Ovary (tissue), 9 donors: ENCODE data around the gene HOXB9. TPM values are rescaled to one million over a fixed set of nuclear protein-coding genes. Genes with fewer than 3 reads are reported as not detected.
A peak's percentile ranks its signal among the peaks of the same experiment; 100 is the strongest.

Experiments
- DNase-seq, 5 donors: peaks; one replicate each; pipeline ENCODE4 v3.0.0-alpha.2; 2019 to 2020
- H3K27ac ChIP-seq, 2 donors: fragments of 200-600 bp; one replicate each; pipeline versions ENCODE4 v1.5.1 to v1.8.0; 2019 to 2022
- H3K27me3 ChIP-seq: fragments of 200-600 bp; one replicate; pipeline ENCODE4 v1.8.0; 2022
- H3K36me3 ChIP-seq: fragments of 200-600 bp; sonication (generic); one replicate; pipeline ENCODE4 v1.5.1; 2019
- H3K4me1 ChIP-seq: one replicate; pipeline ENCODE4 v1.8.1; 2013; ENCODE audit warnings: mild to moderate bottlenecking, moderate library complexity; ENCODE audit not compliant: insufficient read depth
- H3K4me3 ChIP-seq: fragments of 200-600 bp; sonication (generic); one replicate; pipeline ENCODE4 v1.5.1; 2017
- H3K9me3 ChIP-seq, 2 donors: fragments of 200-600 bp in 1 of 2; sonication (generic) in 1 of 2; one replicate each; pipeline versions ENCODE4 v1.5.1 to v1.8.1; 2013 to 2019; ENCODE audit warnings: mild to moderate bottlenecking in 1 of 2, moderate library complexity in 1 of 2
- EP300 ChIP-seq: sonication (generic); formaldehyde crosslinking; IDR thresholded peaks from one replicate; pipeline ENCODE4 v1.6.1; 2017; ENCODE audit warnings: antibody characterized with exemption
- POLR2A ChIP-seq: fragments of 450-650 bp; IDR thresholded peaks from one replicate; pipeline ENCODE4 v1.6.1; 2017; ENCODE audit warnings: antibody characterized with exemption, mild to moderate bottlenecking, moderate library complexity
- WGBS, 3 donors: extraction: QIAGEN DNeasy Blood & Tissue Kit in 1 of 3; methylation state at CpG; one replicate each; pipeline versions ENCODE4 v1.1.5 to v1.1.7; 2013 to 2017; 5-methylcytosine and 5-hydroxymethylcytosine counted together
- intact Hi-C, 4 donors: fragments of 100-400 bp; cut with DNase I; formaldehyde crosslinking; loops; one replicate each; pipeline versions ENCODE4 v1.11.0 to v1.15.1; 2022 to 2023
- microRNA counts: library from miRNA; unstranded; fragments of <30 nt; microRNA quantifications from one replicate; lab custom pipeline; 2016
- microRNA-seq, 3 donors: library from miRNA; unstranded; fragments of <30 nt; microRNA quantifications; one replicate each; pipeline versions ENCODE4 to v1.2.0, GENCODE V29; 2019 to 2020
- polyA plus RNA-seq, 2 donors: library from polyadenylated mRNA; stranded (reverse); fragments of 200-250 nt in 1 of 2; fragments of 350-450 nt in 1 of 2; fragmentation: Illumina TruSeq in 1 of 2; extraction: RNeasy Lipid Tissue Mini Kit (QIAGEN cat#74804) in 1 of 2; gene quantifications; one replicate each; pipeline ENCODE4 v1.2.3, GENCODE V29; 2013 to 2014
- small RNA-seq: library from RNA; depleted of rRNA; stranded (forward); fragments of <200 nt; gene quantifications from one replicate; pipeline ENCODE3, GENCODE V24; 2016
- total RNA-seq, 7 donors: library from RNA; depleted of rRNA in 2 of 7; stranded (reverse); fragments of >200 nt in 2 of 7; fragmentation: NEBNext Ultra II Directional in 3 of 7; extraction: Animal tissue kit (Norgen Biotek cat#: 25700) in 3 of 7; gene quantifications; one replicate each; pipeline versions ENCODE4 v1.1.0 to v1.2.4, GENCODE V29; 2016 to 2023
- TF ChIP-seq, protein P1 (sequence below), 3 donors: fragments of 450-650 bp in 2 of 3; fragments of 200-600 bp in 1 of 3; IDR thresholded peaks; one replicate each; pipeline versions ENCODE4 v1.5.1 to v1.8.0; 2016 to 2022; ENCODE audit warnings: antibody characterized with exemption in 3 of 3, mild to moderate bottlenecking in 1 of 3
- donor health status: DM: no; HTN: no; CAD: no; lungs with moderate emphysema.
- donor health status: DM: no; HTN: no; CAD: no.
- donor health status: Bipolar disorder and iron deficiency.
- donor health status: DM: yes; HTN: yes; CAD: no.
- donor health status: DM: no; HTN: no; CAD: no.
- donor health status: DM: yes; HTN: yes; CAD: no.

The HOXB9 gene
- total and polyA plus RNA-seq, 9 donors: 0.10 to 0.36 (median 0.12) TPM; not detected in 4

DNA sequence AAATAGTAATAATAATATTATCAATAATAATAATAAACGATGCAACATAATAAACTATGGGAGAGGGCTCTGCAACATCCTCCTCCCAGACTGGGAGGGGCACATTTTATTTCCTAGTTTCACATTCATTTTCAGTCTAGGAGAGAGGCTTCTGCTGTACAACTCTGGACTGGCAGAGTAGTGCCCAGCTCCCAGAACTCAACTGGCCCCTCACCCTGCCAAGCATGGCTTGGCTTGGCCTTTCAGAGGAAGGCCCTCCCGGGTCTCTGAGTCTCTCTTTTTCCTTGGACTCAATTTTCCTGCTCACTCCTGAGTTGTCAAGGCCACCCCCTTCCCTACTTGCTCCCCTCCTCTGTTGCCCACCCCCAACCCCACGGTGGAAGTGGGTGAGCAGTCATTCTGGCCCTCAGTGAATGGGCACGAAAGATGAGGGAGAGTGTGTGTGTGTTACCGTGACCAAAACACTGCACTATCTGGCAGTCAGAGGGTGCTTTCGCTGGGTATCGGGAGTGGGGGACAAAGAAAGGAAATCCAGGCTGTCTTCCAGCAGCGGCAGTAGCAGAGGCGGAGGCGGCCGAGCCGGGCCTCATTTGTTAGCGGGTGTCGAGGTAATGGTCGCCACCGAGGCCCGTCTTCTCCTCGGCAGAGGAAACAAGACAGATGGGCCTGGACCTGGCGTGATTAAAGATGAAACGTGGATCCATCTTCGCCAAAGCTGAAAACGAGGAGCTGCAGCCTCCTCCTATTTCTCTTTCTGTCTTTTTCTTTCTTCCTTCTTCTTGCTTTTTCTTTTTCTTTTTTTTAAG, 50.3 kb downstream of the HOXB9 start:
- Histone ChIP-seq H3K9me3 (no peaks in the 10 kb centered on the region), H3K4me3 (no peak overlapping the region), H3K4me1 (no peaks in the 10 kb centered on the region), H3K27me3 (no peaks in the 10 kb centered on the region), H3K27ac (no peak overlapping the region), H3K36me3 (no peaks in the 10 kb centered on the region)
- DNase-seq: no peak
- intact Hi-C loops: no loop called here
- WGBS, 3 donors: 18 to 31% (median 18%) methylated on average over 22 of the region's 22 CpGs
- no peak for TF ChIP-seq POLR2A
- TF ChIP-seq, protein P1, sequence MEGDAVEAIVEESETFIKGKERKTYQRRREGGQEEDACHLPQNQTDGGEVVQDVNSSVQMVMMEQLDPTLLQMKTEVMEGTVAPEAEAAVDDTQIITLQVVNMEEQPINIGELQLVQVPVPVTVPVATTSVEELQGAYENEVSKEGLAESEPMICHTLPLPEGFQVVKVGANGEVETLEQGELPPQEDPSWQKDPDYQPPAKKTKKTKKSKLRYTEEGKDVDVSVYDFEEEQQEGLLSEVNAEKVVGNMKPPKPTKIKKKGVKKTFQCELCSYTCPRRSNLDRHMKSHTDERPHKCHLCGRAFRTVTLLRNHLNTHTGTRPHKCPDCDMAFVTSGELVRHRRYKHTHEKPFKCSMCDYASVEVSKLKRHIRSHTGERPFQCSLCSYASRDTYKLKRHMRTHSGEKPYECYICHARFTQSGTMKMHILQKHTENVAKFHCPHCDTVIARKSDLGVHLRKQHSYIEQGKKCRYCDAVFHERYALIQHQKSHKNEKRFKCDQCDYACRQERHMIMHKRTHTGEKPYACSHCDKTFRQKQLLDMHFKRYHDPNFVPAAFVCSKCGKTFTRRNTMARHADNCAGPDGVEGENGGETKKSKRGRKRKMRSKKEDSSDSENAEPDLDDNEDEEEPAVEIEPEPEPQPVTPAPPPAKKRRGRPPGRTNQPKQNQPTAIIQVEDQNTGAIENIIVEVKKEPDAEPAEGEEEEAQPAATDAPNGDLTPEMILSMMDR (IDR thresholded peaks at IDR 0.05): no peak
- no peak for TF ChIP-seq EP300

DNA sequence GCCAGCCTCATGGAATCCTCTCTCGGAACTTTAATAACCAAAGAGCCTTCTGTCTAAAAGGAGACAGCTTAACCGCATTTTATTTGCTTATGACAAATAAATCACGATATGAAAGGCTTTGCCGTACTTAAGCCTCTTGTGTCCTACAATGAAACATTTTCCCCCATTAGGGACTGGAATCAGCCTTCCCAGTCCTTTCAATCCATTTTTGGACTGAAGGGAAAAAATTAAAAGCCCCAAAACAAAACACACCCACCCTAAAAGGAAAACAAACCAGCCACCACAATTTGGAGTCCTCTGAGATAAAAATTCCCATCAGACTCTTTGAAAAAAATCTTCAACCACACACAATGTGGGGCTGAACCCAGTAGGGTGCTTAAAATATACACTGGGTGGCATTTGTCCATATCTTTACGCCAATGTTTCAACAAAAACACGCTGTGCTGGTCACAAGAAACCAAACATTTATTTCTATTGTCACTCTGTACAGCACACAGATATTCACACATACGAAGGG, 51.0 kb downstream of the HOXB9 start:
- no peak for DNase-seq
- H3K4me1 ChIP-seq: no peaks in the 10 kb centered on the region
- intact Hi-C loops: no loop called here
- no peaks in the 10 kb centered on the region for H3K36me3 ChIP-seq
- H3K27ac ChIP-seq: no peak overlapping the region
- no peaks in the 10 kb centered on the region for H3K27me3 ChIP-seq
- H3K4me3 ChIP-seq: no peak overlapping the region
- 24 to 41% (median 26%) methylated on average over 7 of the region's 7 CpGs for WGBS, 3 donors
- no peak for TF ChIP-seq EP300
- TF ChIP-seq, protein P1 (IDR thresholded peaks at IDR 0.05): no peak
- TF ChIP-seq POLR2A: no peak
- H3K9me3 ChIP-seq: no peaks in the 10 kb centered on the region

DNA sequence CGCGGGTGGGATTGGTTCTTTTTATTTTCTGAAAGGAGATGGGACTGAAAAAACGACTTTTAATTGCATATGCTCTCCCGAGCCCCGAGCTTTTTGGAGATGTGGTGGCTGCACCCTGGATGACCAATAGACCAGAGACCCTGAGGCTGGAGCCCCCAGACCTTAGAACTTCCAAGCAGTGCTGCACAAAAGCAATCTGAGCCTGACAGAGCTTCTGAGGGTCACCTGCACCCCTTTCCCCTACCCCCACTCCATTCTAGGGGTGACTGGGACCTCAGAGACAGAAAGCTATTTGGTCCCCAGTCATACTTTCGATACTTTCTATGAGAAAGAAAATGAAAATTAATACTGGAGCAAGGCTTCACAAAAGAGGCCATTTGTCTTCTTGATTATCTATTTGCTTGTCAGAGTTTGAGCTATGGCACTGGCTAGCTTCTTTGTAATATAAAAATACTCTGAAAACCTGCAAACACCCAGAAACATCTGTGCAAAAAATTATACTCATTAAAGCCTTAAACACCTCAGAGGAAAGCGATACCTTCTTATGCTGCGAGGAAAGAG, 51.6 kb downstream of the HOXB9 start:
- H3K36me3 ChIP-seq: no peaks in the 10 kb centered on the region
- H3K9me3 ChIP-seq: no peaks in the 10 kb centered on the region
- no peak overlapping the region for H3K27ac ChIP-seq
- intact Hi-C loops: no loop called here
- 10 to 26% (median 19%) methylated on average over 8 of the region's 8 CpGs for WGBS, 3 donors
- no peaks in the 10 kb centered on the region for H3K4me1 ChIP-seq
- H3K27me3 ChIP-seq: no peaks in the 10 kb centered on the region
- DNase-seq: no peak
- H3K4me3 ChIP-seq: no peak overlapping the region
- TF ChIP-seq POLR2A (no peak), EP300 (no peak)
- TF ChIP-seq, protein P1 (IDR thresholded peaks at IDR 0.05): no peak

DNA sequence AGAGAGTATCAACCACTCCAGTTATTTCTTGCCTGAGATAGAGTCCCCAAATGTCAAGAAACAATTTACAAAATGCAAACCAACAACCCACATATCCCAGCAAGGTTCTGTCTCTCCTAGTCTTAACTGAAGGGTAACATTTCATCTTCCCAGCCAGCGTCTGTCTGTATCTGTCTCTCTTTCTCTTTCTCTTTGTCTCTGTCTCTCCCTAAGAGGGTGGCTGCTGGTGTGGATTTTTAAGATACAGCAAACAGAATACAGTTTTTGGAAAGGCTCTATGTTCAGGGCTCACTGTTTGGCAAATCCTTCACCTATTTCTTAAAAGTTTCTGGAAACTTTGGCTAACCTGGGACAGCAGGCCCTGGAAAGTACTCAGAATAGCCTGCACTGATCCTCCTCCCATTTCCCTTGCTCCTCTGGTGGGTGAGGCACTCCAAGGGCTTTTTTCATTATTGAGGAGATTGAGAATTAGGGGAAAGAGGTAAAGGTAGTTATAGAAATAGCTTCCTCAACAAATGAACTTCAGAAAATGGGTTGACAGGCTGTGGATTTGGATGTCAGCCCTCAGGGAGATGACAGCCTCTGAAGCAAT, 54.2 kb downstream of the HOXB9 start:
- Histone ChIP-seq H3K36me3 (no peaks in the 10 kb centered on the region), H3K27me3 (no peaks in the 10 kb centered on the region), H3K27ac (no peak overlapping the region), H3K9me3 (no peaks in the 10 kb centered on the region), H3K4me1 (no peaks in the 10 kb centered on the region), H3K4me3 (no peak overlapping the region)
- WGBS, 3 donors: 64 to 94% (median 84%) methylated on average over 1 of the region's 1 CpG
- intact Hi-C loops: no loop called here
- TF ChIP-seq EP300 (no peak), POLR2A (no peak)
- TF ChIP-seq, protein P1 (IDR thresholded peaks at IDR 0.05): no peak
- DNase-seq: no peak

MicroRNA genes within 50 kb of the gene (microRNA counts, 767-probe panel; counts per million panel counts)
- 530 counts per million, percentile 78 among the panel's probes with 10 or more counts for microRNA hsa-miR-10a-5p (lab: Ali Mortazavi, UCI)

Small RNA genes lying within 50 kb of the gene (microRNA-seq; reads per million reads assigned to microRNA genes)
- 0 to 0.36 (median 0) reads per million in 3 donors for gene MIR196A1

Small RNA genes lying within 50 kb of the gene (small RNA-seq; reads per million reads assigned to genes)
- gene MIR196A1: not detected

Other genes with a start within 250 kb of the HOXB9 start
- 1 to 10 TPM in 5 of 7 donors, under 1 TPM in 1, not detected in 1; 0.30 to 6.0 (median 2.4) TPM for gene SKAP1, start 196.1 kb downstream of the HOXB9 start, total RNA-seq
- gene SKAP1, start 196.1 kb downstream of the HOXB9 start, polyA plus RNA-seq: 1 to 10 TPM in 1 of 2 donors, under 1 TPM in 1; 0.70 to 4.8 TPM
- not detected for gene HOXB1, start 95.3 kb downstream of the HOXB9 start, total RNA-seq
- not detected for gene HOXB1, start 95.3 kb downstream of the HOXB9 start, polyA plus RNA-seq
- 10 to 100 TPM in 1 of 7 donors, 1 to 10 TPM in 6; 1.5 to 24.5 (median 7.0) TPM for gene HOXB2, start 81.2 kb downstream of the HOXB9 start, total RNA-seq
- gene HOXB2, start 81.2 kb downstream of the HOXB9 start, polyA plus RNA-seq: 1 to 10 TPM; 1.2 to 9.1 TPM
- gene HOXB4, start 48.0 kb downstream of the HOXB9 start, total RNA-seq: 1 to 10 TPM in 3 of 7 donors, under 1 TPM in 4; 0.18 to 3.4 (median 0.87) TPM
- gene HOXB4, start 48.0 kb downstream of the HOXB9 start, polyA plus RNA-seq: 1 to 10 TPM in 1 of 2 donors, under 1 TPM in 1; 0.13 to 1.3 TPM
- gene HOXB3, start 36.1 kb downstream of the HOXB9 start, total RNA-seq: 10 to 100 TPM in 2 of 7 donors, 1 to 10 TPM in 3, under 1 TPM in 2; 0.43 to 10.7 (median 2.7) TPM
- gene HOXB3, start 36.1 kb downstream of the HOXB9 start, polyA plus RNA-seq: 1 to 10 TPM in 1 of 2 donors, under 1 TPM in 1; 0.48 to 4.7 TPM
- 1 to 10 TPM in 2 of 7 donors, under 1 TPM in 4, not detected in 1; 0.20 to 2.8 (median 0.66) TPM for gene HOXB5, start 32.6 kb downstream of the HOXB9 start, total RNA-seq
- gene HOXB5, start 32.6 kb downstream of the HOXB9 start, polyA plus RNA-seq: under 1 TPM; 0.04 to 0.53 TPM
- 10 to 100 TPM in 1 of 7 donors, 1 to 10 TPM in 4, under 1 TPM in 2; 0.25 to 10.3 (median 1.7) TPM for gene HOXB6, start 21.4 kb downstream of the HOXB9 start, total RNA-seq
- under 1 TPM; 0.25 to 0.73 TPM for gene HOXB6, start 21.4 kb downstream of the HOXB9 start, polyA plus RNA-seq
- 1 to 10 TPM in 4 of 7 donors, under 1 TPM in 3; 0.23 to 2.9 (median 1.3) TPM for gene HOXB7, start 15.3 kb downstream of the HOXB9 start, total RNA-seq
- 1 to 10 TPM in 1 of 2 donors, under 1 TPM in 1; 0.48 to 6.9 TPM for gene HOXB7, start 15.3 kb downstream of the HOXB9 start, polyA plus RNA-seq
- gene HOXB8, start 11.1 kb downstream of the HOXB9 start, total RNA-seq: 1 to 10 TPM in 2 of 7 donors, under 1 TPM in 2, not detected in 3; 0.17 to 2.5 (median 0.97) TPM
- gene HOXB8, start 11.1 kb downstream of the HOXB9 start, polyA plus RNA-seq: under 1 TPM in 1 of 2 donors, not detected in 1; 0.28 TPM
- gene PRAC1, start 96.2 kb upstream of the HOXB9 start, total RNA-seq: not detected
- not detected for gene PRAC1, start 96.2 kb upstream of the HOXB9 start, polyA plus RNA-seq
- gene PRAC2, start 96.8 kb upstream of the HOXB9 start, total RNA-seq: not detected
- not detected for gene PRAC2, start 96.8 kb upstream of the HOXB9 start, polyA plus RNA-seq
- under 1 TPM in 1 of 7 donors, not detected in 6; 0.38 TPM for gene HOXB13, start 102.4 kb upstream of the HOXB9 start, total RNA-seq
- not detected for gene HOXB13, start 102.4 kb upstream of the HOXB9 start, polyA plus RNA-seq
- gene TTLL6, start 190.9 kb upstream of the HOXB9 start, total RNA-seq: 1 to 10 TPM in 1 of 7 donors, under 1 TPM in 3, not detected in 3; 0.17 to 3.8 (median 0.52) TPM
- under 1 TPM; 0.06 to 0.47 TPM for gene TTLL6, start 190.9 kb upstream of the HOXB9 start, polyA plus RNA-seq
- gene CALCOCO2, start 204.7 kb upstream of the HOXB9 start, total RNA-seq: 100 to 1,000 TPM in 6 of 7 donors, 10 to 100 TPM in 1; 72.1 to 180 (median 159) TPM
- 100 to 1,000 TPM in 1 of 2 donors, 10 to 100 TPM in 1; 75.4 to 239 TPM for gene CALCOCO2, start 204.7 kb upstream of the HOXB9 start, polyA plus RNA-seq